Pulmonary artery endothelial cell (primary cell): Measurements from ENCODE around the gene STIM2. TPM values are rescaled to one million over a fixed set of nuclear protein-coding genes. Genes with fewer than 3 reads are reported as not detected.

ENCODE experiments used
- DNase-seq: peaks from one replicate; pipeline ENCODE4 v3.0.0-alpha.2; 2011; ENCODE audit warnings: low read depth, low spot score
- total RNA-seq: library from RNA; depleted of rRNA; stranded (reverse); fragments of >200 nt; gene quantifications from 2 replicates; pipeline ENCODE4 v1.2.3, GENCODE V29; 2014

Gene STIM2
- total RNA-seq, 1 donor from 2014 or later = 8.9 TPM

GRCh38 chr4:27040356-27040755 lies 179.7 kb downstream of the STIM2 start:
- no peak for DNase-seq

- DNase-seq = no peak
Measured at GRCh38 chr4:27042411-27042810, 181.8 kb downstream of the STIM2 start.

GRCh38 chr4:27043200-27043599 lies 182.6 kb downstream of the STIM2 start:
- no peak for DNase-seq

DNA sequence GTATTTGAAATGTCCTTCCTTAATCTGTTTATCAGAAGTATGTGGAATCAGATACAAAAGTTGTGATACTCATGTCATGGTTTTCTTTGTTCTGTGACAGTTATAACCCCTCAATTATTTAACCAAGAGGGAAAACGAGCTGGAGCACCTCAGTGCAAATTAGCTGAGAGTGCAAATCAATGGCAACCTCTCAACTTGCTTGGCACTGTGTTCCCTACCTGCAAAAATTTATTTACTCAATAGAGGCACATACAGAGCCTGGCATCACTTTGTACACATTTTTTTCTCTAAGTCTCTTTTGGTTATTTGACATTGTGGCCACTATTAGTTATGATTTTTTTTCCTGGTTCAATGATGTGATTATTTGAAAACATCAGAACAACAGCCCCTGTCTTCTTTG lies 186.2 kb downstream of the STIM2 start:
- no peak for DNase-seq

DNA sequence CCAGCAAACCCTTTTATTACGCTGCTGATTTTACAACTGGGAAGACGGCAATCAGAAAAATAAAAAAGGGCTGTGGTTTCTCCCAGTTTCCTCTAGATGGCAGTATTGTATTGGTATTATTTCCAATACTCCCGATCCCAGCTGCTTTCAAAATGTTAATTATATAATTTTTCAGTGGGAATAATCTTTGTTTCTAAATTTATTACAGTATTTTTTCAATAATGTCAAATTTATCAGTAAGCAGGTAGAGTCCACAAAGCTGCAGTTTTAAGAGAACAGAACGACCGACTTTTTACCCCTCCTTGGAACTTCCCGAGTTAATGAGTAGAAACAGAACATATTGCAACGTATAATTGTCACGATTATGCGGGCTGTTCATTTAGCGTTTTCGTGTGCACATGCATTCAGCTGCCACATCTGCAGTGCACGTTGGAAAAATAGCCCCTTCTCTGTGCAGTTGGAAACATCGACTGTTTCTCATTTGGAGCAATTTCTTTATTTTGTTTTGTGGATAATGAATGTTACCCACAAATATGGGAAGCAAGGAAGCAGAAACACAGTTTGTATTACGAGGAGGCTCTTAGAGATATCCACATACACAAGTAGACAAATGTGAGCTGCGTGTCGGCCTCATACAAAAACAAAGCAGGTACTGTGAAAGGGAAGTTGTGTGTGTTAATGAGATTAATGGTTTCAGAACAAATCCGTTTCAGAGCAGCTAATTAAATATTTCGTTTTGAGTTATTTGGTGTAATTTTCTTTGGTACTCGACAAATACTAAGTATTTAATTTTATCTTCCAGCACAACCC lies 188.0 kb downstream of the STIM2 start:
- no peak for DNase-seq

GRCh38 chr4:27049239-27049829 lies 188.7 kb downstream of the STIM2 start:
- DNase-seq = no peak

DNA sequence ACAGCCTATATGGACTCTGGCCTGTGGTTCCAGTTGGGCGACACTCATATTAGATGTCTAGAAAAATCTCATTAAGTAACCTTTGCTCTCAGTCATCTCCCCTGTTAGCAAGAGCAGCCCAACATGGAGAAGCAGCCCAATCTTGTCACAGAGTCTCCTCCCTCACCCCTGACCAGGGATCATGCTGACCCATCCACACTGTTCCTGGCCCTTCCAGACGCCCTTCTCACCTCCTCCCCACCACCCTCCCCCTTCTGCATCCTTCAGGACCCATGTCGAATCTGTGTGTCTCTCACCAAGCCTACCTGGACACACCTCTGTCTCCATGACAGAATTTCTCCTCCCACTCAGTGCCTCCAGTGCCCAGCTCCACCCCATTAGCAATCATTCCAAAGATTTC lies 190.1 kb downstream of the STIM2 start:
- DNase-seq = no peak

DNA sequence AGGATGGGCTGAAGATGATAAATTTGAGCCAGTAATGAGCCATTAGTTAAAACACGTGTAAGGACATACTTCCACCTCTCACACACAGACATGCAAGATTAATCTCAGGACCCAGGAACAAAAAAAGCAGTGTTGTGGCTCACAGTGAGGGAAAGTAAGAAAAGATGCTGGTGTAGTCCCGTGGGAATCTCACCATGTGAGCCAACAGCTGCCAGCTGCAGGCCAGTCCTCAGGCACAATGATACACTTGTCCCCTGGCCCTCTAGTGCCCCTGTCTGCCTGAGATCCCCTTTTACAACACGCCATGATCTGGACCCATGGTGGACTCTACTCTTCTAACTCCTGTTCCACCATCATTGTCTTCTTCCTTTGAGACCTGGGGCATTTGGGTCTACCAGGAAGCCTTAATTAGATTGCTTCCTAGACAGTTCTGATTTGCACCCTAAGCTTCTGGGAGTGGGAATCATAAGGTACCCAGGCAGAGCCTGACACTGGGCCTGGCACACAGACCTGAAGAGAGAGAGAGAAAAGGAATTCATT lies 194.7 kb downstream of the STIM2 start:
- no peak for DNase-seq

DNA sequence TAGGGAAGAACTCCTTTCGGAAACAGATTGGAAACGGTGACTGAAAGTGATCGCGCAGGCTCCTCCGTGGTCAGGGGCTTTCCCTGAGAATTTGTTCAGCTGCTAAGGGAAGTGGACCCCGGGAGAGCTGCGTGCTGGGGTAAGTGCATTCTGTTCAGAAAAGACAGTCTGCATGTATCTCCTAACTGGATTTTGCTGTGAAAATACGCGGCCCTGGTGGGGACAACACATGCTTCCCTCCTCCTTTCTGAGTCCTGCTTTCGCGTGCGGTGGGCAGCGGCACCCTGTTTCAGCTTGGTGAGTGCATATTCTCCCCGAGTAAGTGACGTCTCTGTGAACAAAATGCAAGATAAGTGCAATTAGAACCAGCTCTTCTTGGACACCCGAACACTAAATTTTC lies 195.6 kb downstream of the STIM2 start:
- no peak for DNase-seq

DNA sequence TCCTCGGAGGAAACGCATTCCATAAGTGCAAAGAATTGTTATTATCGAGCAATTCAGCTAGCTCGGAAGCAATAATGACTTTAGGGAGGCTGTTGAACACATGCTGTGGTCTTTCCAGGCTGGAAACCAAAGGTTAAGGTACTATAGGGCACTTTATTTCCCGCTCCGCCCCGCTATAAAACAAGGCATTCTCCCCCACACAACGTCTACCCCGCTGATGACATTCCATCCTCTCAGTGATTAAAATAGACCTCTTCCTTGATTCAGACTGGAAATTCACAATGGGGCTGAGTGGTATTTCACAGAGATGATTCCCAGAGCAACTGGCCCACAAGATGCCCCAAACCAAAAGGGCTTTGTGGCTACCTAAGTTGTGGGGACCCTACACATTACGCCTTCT lies 196.4 kb downstream of the STIM2 start:
- no peak for DNase-seq

DNA sequence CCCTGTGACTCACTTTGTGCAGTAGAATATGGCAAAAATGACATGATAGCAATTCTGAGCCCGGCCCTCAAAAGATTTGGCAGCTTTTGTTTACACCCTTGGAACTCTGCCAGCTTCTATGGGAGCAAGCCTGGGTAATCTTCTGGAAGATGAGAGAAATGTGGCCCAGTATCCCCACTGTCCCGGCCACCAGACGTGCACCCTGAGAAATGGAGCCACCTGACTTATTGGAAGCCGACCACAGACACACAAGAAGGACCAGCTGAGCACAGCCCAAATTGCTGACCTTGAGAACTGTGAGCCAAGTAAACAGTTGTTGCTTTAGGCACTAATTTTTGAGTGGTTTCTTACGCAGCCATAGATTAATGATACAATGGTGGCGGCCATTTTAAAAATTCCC lies 197.0 kb downstream of the STIM2 start:
- no peak for DNase-seq

DNA sequence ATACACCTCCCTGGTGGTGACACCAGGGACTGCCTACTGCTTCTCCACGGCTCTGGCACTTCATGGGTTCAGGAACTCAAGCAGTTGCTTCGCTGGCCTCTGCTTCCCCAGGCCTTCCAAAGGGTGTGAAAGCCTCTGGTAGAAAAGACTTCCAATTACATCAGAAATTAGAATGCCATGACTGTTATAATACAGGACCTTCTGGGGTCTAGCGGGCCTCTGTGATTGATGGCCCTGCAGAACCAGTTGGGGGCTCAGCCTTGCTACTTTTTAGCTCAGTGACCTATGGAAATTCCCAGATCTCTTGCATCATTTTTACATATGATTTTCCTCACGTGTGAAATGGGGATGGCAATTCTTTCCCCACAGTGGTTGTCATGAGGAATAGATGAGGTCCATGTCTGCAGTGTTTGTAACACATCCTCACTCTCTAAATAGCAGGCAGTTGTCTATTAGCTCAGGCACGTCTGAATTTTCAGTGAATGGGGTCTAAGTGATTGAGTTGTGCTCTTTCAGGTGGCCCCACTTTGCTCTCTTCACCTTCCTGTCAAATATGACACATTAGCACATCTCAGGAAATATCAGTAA lies 198.3 kb downstream of the STIM2 start:
- DNase-seq = no peak

DNA sequence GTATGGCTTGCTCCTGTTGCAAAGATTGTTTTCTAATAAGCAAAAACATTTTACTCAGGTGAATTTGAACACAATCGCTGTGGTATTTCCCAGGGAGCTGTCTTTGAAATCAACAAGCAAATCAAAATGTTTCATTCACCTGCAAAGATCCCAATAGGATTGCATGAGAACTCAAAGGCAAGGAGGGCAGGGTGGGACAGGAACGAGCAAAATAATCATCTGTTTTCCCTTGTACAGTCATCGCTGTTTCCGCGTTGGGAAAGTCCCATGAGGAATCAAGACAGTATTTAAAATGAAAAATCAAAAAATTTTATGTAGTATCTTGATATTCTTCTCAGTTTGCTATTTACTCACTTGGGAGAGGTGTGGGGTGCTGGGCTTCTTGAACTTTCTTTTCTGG lies 198.8 kb downstream of the STIM2 start:
- DNase-seq = no peak

GRCh38 chr4:27062256-27062655 lies 201.6 kb downstream of the STIM2 start:
- no peak for DNase-seq

DNA sequence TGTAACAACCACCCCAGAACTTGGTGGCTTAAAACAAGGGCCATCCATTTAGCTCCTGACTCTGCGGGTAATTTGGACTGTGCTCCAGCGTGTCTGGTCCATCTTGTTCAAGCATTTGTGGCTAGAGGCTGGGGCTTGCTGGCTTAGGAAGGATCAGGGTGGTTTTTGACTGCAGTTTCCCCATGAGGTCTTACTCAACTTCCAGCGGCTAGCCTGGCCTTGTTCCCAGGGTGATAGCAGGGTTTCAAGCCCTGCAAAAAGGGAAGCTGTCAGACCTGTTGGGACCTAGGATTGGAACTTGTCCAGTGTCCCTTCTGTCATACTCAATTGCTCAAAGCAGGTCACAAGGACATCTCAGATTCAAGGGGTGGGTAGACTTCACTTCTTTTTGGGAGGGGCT lies 205.9 kb downstream of the STIM2 start:
- no peak for DNase-seq

DNA sequence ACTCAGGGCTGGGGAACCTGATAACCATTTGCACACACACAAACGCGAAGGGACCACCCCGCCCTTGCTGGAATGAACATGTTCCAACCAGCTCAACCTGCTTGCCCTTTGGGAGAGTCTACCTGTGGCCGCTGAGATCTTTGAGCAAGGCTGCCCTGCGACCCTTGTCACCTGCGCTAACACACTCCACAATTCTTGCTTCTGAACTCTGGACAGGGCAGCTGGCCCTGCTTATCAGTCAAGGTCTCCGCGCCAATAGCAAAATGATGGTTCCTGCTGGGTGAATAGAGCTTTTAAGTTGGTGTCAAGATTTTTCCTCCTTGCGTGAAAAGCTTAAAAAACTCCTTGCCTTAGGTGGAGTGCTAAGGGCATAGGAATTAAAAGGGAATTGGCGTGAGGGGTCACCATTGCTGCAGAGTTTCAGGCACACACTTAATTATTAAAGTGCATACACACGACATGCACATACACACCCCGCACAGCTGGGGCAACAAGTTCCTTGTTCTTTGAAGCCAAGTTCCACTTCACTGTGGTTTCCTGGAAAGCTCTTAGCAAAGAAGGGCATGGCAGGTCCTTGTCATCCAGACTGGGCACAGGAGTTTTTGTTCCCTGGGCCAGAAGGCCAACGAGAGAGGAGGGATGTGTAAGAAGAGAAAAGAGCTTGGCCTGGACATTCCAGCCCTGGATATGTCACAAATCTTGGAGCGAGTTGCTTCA lies 207.7 kb downstream of the STIM2 start:
- DNase-seq = no peak
